ENCODE results near the gene RBM42. TPM values are rescaled to one million over a fixed set of nuclear protein-coding genes. Genes with fewer than 3 reads are reported as not detected.
A peak's percentile ranks its signal among the peaks of the same experiment; 100 is the strongest.
"Not testable (repeated sequence)": the region's sequence is repeated elsewhere in the genome, so short reads cannot be mapped to it uniquely, and the experiment has no call there.

The RBM42 gene
- total RNA-seq, 1 donor from 2014 or later = 20.9 TPM

GRCh38 chr19:35648017-35648961, 19.5 kb downstream of the RBM42 start, which contains the start of gene COX6B1:
Gene COX6B1, plus strand, starts transcription at chr19:35648323. Its CDS starts 2,921 bp downstream, at chr19:35651244.
- peak; percentile 99 for DNase-seq (ENCODE audit: low spot score)

DNA sequence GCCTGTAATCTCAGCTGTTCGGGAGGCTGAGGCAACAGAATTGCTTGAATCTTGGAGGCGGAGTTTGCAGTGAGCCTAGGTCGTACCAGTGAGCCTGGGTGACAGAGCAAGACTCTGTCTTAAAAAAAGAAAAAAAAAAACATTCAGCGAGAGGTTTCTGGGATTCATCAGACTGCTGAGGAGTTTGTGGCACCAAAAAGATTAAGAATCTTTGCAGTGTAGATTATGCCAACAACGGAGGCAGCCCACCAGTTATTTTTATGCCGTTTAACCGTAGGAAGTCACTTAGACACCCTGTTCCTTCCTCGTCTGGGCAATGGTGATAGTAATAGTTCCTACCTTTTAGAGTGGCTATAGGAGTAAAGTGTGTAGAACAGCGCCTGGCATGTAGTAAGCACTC, 21.7 kb downstream of the RBM42 start:
- DNase-seq (ENCODE audit: low spot score) = no peak

GRCh38 chr19:35654828-35655227, 26.0 kb downstream of the RBM42 start:
- not testable (repeated sequence) for DNase-seq (ENCODE audit: low spot score)

DNA sequence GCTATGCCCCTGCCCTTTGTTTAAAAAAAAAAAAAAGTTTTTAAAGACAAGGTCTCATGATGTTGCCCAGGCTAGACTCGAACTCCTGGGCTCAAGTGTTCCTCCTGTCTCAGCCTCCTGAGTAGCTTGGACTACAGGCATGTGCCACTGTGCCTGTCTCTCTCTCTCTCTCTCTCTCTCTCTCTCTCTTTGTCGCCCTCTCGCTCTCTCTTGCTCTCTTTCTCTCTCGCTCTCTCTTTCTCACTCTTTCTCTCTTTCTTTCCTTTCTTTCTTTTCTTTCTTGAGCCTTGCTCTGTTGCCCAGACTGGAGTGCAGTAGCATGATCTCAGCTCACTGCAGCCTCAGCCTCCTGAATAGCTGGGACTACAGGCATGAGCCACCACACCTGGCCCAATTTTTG, 26.8 kb downstream of the RBM42 start:
- DNase-seq (ENCODE audit: low spot score) = no peak

DNA sequence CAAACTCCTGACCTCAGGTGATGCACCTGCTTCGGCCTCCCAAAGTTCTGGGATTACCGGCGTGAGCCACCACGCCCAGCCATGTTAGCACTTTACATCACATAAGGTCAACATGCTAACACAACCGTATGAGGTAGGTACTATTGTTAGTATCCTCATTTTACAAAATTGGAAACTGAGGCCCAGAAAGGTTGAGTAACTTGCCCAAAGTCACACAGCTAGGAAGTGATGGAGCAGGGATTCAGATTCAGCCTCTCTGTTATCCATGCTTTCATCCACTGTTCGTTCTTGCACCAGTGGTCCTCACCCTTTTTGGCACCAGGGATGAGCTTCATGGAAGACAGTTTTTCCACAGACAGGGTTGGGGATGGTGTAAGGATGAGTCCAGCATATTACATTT, 27.9 kb downstream of the RBM42 start:
- no peak for DNase-seq (ENCODE audit: low spot score)

GRCh38 chr19:35657904-35658700, 29.3 kb downstream of the RBM42 start:
- DNase-seq (ENCODE audit: low spot score) = no peak

DNA sequence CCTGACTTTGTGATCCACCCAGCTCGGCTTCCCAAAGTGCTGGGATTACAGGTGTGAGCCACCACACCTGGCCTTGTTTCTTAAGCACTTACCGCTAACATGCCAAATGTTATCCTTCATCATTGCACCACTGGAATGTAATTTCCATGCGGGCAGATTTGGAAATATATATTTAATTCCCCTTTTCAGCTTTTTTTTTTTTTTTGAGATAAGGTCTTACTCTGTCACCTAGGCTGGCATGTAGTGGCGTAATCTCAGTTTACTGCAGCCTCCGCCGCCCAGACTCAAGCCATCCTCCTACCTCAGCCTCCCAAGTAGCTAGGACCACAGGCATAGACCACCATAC, 33.1 kb downstream of the RBM42 start:
- no peak for DNase-seq (ENCODE audit: low spot score)

- DNase-seq (ENCODE audit: low spot score) = no peak
Measured at GRCh38 chr19:35663981-35664380, 35.1 kb downstream of the RBM42 start.

DNA sequence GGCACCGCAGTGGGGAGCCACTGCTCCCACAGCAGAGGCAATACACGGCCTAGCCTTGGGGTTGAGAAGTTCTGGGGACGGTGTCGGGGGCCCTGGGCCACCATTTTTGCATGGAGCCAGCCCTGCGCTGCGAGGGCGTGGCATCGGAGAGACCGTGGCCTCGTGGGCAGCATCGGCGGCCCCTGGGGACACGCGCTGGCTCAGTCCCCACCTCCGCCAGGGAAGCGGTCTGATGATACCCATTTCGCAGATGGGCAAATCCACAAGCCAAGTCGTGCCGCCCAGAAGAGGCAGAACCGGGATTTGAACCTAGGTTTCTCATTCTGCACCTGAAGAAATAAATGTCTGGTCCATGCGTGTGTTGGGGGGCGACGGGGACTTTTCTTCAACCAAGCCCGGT, 36.3 kb downstream of the RBM42 start:
- no peak for DNase-seq (ENCODE audit: low spot score)

DNA sequence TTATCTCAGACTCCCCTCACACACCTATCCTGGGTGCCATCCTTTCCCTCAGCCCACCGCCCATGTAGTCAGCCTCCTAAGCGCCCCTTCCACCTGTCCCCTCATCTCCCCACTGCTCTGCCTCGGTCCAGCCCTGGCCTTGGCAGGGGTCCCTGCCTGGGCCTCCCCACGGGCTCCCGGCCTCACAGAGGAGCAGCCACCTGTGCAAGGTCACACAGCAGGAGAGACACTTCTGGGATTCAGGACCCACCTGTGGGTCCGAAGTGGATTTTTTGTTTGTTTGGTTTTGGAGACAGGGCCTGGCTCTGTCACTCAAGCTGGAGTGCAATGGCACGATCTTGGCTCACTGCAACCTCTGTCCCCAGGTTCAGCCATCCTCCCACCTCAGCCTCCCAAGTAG, 36.8 kb downstream of the RBM42 start:
- no peak for DNase-seq (ENCODE audit: low spot score)

GRCh38 chr19:35666251-35666913, 37.5 kb downstream of the RBM42 start, which contains the start of gene UPK1A:
Gene UPK1A, plus strand, starts transcription at chr19:35666517. Its CDS starts 296 bp downstream, at chr19:35666813.
- DNase-seq (ENCODE audit: low spot score) = peak; percentile 34

GRCh38 chr19:35669566-35669965, 40.7 kb downstream of the RBM42 start:
- no peak for DNase-seq (ENCODE audit: low spot score)

- no peak for DNase-seq (ENCODE audit: low spot score)
Measured at GRCh38 chr19:35669974-35670373, 41.1 kb downstream of the RBM42 start.

DNA sequence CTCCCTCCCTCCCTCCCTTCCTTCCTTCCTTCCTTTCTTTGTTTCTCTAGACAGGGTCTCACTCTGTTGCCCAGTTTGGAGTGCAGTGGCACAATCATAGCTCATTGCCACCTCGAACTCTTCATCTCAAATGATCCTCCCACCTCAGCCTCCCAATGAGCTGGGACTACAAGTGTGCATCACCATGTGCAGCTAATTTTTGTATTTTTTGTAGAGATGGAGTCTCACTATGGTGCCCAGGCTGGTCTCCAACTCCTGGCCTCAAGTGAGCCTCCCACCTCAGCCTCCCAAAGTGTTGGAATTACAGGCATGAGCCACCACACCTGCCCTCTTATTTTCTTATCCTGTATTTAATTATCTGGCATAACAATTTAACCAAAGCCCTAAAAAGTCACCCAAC, 41.9 kb downstream of the RBM42 start:
- no peak for DNase-seq (ENCODE audit: low spot score)

DNA sequence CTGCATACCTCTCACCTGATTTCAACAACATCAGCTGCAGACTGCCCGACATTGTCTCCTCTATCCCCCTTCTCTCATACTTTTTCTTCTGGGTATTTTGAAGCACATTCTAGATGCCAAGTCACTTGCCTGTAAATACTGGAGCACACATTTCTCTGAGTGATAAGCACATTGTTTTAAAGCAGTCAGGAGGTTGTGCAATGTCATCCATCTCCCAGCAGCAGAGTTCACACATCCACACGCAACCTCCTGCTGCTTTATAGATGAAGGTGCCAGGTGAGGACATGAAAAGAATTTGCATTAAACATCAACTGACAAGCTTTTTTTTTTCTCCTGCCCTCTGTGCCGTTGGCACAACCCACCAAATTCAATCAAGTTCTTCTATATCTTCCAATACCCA, 43.0 kb downstream of the RBM42 start:
- DNase-seq (ENCODE audit: low spot score) = no peak

DNA sequence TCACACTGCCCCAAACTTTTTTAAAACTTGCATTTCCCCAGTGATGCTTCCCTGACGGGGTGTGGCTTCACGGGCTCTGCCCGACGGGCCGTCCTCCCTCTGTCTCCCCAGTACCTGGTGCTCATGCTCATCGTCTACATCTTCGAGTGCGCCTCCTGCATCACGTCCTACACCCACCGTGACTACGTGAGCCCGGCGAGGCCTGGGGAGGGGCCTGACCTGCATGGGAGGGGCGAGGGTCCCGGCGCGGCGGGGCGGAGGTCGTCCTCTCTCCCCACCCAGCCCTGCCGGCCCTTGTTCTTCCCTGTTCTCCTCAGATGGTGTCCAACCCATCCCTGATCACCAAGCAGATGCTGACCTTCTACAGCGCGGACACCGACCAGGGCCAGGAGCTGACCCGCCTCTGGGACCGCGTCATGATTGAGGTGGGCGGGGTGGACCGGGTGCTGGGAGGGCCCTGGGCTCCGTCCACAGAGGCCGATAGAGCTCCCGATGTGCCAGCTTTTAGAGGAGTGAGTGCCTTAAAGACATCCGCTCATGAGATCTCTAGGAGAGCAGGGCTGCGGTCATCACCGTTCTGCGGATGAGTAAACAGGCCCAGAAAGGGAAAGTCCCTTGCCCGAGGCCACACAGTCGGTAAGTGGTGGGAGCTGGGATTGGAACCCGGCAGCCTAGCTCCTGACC, 44.4 kb downstream of the RBM42 start:
- DNase-seq (ENCODE audit: low spot score) = no peak

DNA sequence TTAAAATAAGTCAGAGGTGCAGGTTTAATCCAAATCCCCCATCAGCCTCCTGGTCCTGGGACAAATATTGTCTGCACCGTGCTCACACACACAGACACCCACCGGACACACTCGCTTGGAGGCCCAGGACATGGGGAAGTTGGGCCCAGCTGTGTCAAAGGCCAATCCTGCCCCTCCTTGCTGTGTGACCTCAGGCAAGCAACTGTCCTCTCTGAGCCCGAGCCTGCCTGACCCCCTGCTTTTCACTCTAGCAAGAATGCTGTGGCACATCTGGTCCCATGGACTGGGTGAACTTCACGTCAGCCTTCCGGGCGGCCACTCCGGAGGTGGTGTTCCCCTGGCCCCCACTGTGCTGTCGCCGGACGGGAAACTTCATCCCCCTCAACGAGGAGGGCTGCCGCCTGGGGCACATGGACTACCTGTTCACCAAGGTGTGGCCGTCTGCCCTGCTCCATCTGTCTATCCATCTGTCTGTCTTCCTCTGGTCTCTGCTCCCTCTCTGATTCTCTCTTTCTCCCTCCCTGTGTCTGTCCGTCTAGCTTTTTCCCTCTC, 46.8 kb downstream of the RBM42 start:
- DNase-seq (ENCODE audit: low spot score) = no peak

Data from umbilical cord (tissue), 2 donors.